HG02981 (cell line): ENCODE measurements around the gene DOK3.

ENCODE experiments used
- ATAC-seq: cut with Tn5 transposase; IDR thresholded peaks from one replicate; pipeline ENCODE4 v1.9.1; 2021; ENCODE audit warnings: mild to moderate bottlenecking, moderate library complexity; ENCODE audit not compliant: unreplicated experiment

Gene DOK3, protein sequence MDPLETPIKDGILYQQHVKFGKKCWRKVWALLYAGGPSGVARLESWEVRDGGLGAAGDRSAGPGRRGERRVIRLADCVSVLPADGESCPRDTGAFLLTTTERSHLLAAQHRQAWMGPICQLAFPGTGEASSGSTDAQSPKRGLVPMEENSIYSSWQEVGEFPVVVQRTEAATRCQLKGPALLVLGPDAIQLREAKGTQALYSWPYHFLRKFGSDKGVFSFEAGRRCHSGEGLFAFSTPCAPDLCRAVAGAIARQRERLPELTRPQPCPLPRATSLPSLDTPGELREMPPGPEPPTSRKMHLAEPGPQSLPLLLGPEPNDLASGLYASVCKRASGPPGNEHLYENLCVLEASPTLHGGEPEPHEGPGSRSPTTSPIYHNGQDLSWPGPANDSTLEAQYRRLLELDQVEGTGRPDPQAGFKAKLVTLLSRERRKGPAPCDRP

DNA sequence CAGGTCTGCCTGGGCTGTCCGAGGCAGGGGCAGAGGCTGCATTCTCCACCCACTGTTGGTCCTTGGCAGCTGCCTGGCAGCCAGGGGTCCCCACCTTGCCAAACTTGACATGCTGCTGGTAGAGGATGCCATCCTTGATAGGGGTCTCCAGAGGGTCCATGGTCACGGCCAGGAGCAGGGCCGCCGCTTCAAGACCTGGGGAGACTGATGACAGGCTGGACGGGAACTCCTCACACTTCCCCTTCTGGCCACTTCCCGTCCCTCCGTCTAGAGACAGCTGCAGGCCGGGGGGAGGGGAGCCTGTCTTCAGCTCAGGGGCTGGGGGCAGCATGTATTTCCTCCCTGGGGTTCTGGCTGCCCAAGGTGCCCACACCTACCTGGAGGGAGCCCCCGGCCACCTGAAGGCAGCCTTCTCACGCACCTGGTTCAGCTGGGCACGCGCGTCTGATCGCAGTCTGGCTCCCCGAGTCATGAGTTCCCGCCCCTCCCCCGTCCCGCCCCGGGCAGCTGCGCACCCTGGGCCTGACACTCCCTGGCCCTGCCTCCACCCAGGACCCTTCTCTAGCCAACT, at the start of gene DOK3:
Gene DOK3 (minus strand): TSS at position 446 of the 571 bp plus-strand sequence. CDS start 286 bp downstream, at position 160.
- peak; percentile 24 for ATAC-seq

DNA sequence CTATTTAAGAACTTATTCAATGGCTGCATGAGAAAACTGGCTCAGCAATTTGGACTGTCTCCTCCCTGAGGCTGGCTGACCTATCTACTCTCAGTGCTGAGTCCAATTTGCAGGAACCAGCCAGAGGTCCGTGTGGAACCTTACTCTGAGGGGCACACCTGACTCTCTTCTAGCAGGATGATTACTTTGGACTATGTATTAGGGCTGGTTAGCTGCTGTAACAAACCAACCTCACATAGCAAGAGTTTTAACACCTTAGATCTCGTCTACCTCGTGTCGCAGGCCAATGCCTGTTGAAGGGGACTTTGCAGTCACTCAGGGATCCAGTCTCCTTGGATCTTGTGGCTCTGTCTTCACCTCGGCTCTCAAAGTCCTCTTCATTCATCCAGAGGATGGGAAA, 48.2 kb upstream of the DOK3 start:
- no peak for ATAC-seq

DNA sequence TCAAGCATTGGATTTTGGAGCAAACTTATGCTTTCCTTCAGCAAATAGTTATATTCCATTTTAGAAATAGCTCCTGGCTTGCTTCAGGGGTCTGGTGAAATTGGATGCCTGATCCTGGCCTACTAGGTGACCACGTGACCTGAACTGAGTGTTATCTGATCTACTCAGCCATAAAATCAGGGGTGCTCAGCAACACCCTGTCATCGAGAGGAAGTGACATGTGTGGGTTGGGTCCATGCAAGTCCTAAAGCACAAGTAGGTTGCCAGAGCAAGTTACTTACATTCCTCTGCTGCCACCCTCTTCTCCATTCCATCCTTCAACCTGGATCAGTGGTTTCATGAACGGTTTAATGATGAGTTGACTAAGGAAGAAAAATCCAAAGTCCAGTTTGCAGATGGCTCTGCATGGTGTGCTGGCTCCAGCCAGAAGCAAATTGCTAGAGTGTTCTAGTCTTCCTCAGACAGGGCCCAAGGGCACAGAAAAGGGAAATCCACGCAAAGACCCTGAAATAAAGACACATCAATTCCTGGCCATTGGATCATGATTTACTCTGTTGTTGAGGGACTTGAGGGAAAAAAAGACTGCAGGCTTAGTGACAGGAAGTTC, 47.5 kb upstream of the DOK3 start:
- ATAC-seq, result no peak

DNA sequence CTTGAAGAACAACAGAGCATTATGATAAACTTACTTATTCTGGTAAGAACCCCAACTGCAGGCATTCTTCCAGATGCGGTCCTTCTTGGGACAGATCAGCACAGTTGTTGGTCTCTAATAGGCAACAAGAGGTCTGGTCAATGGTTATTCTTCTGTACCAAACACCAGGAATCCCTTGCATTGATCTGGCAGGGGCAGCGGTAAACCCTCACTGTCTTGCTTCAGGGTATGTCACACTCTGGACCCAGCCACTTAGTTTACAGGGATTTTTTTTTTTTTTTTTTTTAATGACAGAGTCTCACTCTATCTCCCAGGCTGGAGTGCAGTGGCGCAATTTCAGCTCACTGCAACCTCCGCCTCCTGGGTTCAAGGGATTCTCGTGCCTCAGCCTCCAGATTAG, 46.0 kb upstream of the DOK3 start:
- ATAC-seq, result no peak

DNA sequence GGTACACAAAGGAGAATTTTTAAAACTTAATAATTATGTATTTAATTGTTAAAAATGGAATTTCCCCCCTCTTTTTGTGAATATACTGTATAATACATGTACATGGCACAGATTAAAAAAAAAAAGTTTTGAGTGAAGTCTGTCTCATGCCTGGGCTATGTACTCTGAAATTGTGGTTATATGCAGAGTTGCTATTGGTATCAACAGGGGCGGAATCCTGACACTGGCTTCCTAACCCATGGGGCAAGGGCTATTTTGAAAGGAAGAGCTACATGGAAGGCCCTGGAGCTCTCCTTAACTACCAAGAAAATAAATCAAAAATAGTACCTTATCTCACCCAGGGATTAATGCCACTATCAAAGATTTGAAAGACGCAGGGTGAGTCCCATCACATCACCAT, 45.6 kb upstream of the DOK3 start:
- no peak for ATAC-seq

DNA sequence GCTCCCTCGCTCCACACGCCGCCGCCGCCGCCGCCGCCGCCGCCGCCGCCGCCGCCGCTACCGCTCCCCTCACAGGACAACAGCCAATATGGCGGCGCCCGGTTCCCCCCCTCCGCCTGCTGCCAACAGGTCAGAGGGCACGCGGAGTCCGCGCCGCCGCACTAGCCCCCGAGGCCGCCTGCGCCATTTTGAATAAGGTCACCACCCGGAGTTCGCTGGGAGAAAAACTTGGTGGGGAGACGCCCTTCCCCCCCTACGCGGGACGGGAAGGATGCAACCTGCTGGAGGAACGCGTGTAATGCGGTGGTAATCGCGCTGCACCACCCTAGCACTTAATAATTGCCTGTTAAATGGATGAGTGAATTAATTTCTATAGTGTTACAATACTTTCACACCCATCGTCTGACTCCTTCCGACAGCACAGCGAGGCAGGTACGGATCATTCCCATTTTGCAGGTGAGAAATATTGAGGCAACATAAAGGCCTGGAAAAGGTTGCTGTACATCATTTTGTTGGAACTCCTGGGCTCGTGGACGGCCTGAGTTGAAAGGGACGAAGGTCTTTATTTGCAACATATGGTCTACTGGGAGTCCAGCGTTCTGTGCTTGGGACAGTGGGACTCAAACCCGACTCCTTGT, 45.0 kb upstream of the DOK3 start, which contains the start of gene FAM193B:
Gene FAM193B (minus strand): TSS at position 90 of the 638 bp plus-strand sequence. CDS start 105 bp downstream, outside the sequence.
- ATAC-seq, result peak; percentile 90

DNA sequence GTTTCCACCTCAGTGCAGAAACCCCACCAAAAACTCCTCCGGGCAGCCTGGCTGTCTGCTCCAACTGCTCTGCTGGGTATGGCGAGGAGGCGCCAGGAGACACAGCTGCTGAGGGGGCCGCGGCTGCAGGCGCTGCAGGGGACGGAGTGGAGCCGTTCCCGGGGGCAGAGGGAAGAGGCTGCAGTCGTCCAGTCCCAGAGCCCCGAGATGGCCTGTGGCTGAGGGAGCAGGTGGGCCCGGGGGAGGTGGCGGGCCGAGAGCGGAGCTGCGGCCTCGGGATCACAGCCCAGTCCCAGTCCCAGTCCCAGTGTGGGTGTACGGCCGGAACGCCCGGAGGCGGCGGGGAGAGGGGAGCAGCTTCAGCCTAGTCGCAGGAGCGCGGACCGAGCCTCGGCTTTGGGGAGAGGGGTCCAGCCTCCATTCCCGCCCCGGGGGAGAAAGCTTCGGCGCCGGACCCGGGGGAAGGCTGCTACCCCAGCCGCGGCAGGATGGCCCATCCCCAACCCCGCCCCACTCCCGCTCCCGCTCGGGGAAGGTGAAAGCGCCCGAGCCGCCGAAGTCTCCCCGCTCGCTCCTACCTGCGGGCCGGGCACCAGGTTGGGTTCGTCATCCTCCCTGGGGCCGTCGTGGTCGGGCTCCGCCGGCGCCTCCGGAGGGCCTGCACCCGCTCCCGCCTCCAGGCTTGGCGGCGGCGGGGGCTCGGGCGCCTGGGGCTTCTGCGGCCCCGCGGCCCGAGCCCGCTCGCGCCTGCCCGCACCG, 44.2 kb upstream of the DOK3 start:
- peak; percentile 34 for ATAC-seq

DNA sequence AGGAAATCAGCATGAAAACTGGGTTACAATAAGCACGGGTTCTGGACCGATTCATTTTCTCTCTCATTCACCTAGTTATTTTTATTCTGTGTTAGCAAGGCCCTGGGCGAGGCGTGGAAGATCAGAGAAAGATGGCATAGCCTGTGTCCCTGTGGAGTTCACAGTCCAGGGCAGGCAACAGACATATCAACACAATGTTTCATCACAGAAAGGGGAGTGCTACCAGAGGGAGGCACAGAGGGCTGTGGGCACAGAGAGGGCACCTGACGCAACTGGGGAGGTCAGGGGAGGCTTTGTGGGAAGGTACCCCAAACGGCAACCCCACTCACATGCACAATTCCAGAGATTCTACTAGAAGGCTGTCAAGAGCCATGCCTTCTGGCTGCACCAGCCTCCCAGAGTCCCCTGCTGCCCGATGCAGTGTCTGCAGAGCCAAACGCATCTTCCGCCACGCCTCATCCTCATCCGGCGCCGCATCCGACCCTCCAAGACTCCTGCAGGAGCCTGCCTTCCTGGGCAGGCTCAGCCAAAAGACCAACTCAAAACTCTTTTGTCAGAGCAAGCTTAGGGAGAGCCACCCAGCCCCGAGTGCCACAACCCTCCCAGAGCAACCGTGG, 43.3 kb upstream of the DOK3 start:
- ATAC-seq, result no peak

DNA sequence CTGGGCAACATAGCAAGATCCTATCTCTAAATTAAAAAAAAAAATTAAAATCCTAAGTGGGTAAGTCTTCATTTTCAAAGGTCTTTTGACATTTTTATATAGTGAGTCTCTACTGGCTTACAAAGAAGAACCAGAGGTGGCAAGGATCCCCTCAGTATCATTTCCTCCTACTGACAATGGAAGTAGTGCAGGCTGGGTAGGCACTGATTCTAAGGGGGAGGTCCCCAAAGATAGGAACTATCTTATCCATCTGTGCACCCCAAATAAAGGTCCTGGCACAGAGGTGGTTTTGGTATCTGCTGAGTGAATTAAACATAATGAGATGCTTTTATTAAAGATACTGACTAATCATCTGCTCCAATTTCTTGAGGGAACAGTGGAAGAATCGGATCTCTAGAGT, 40.5 kb upstream of the DOK3 start:
- no peak for ATAC-seq

DNA sequence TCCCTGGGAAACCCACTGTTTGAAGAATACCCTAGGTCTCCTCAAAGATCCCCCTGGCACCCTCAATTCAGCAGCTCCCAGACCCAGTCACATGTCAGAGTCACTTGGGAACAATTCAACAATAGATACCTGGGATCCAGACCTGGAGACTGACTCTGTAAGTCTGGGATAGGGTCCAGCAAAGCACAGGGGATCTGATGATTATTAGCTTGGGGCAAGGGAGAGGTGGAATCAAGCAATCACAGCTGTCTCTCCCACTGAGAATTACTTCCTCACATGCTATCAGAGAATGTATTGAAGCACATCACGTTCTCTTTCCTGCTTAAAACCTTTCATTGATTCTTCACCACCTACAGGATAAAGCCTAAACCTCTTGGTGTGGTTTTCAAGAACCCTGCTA, 38.9 kb upstream of the DOK3 start:
- no peak for ATAC-seq

DNA sequence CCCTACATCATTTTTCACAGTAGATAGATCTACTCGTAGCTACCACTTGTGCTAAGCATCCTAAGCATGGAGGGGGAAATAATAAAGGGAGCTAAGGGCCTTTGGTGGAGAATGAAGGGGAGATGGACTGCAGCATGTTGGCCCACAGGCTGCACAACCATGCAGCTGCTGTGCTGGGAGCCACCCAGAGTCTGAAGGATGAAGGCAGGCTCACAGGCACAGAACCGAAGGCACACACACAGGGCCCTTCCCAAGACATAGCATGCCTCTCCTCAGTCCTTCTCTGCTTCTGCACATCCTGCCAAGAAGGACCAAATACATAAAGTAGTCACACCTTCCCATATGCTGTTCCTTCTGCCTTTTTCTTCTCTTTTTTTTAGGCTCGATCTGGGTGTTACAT, 38.1 kb upstream of the DOK3 start:
- no peak for ATAC-seq

DNA sequence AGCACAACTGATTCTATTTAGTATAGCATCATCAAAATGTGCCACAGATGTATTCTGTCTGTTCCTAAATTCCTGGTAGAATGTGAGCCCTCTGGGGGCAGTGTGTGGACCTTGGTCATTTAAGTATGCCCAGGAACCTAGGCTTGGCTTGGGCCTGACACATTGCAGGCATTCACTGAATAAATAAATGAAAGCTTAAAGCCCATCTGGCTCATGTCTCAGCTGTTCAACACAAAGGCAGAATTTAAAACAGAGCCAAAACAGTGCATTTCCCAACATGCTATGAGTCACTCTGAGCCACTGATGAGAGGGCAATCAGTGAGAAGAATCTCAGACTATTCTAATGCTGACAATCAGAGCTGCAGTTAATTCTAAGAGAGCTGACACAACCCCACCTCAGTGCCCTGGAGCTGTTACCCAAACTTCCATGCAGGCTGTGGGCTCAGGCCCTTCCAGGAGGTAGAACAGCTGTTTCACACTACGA, 36.7 kb upstream of the DOK3 start:
- no peak for ATAC-seq

DNA sequence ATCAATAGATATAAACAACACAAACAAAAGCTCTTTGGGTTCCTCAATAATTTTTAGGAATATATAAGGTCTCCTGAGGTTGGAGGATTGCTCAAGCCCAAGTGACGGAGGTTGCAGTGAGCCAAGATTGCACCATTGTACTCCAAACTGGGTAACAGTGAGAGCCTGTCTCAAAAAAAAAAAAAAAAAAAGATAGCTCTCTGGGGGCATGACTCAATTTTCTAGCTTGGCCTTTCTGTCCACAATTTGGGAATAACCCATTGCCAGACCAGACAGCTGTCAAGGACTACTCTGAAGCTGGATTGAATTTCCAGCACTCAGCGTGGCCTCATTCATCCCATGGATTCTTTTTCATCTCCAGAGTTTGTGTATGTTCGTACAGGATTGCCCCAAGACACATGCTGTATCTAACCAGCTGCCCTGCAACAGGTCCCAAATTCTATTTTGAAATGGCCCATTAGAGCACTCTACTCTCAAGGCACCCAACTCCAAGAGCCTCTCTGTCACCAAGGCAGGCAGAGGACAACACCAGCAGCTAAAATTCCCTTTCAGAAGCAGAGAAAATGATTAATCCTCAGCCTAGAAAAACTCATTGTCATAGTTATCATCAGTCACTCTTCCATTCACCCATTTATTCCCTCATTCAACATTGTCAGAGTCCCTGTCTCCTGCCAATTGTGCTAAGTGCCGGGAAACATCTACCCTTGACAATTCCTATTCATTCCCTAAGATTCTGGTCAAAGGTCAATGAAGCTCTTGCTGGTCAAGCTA, 36.0 kb upstream of the DOK3 start:
- ATAC-seq, result no peak

DNA sequence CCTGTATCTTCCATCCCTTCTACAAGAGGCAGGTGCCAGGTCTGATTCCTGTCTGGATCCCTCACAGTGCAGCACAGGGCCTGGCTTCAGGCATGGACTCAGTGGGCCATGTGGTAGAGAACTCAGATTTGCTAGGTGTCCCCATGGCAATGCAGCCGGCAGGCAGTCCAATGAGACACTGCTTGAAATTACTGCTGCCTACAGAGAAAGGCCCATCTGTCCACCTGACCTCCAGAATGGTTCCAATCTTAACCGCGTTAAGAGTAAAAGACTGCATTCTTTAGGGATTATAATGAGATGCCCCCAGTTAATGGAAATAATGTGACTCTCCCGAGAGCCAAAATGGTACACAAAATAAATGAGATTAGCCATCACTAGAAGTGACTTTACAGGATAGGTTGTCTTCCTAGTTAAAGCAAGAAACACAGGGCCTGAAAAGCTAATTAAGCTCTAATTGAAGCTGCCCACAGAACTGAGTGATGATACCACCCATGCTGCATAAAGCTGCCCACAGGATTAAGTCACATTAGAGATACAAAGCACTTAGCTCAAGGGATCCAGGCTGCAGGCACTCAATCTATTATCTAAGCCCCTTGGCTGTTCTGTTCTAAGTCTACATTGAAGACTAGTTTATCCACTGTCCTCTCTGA, 33.3 kb upstream of the DOK3 start:
- no peak for ATAC-seq

DNA sequence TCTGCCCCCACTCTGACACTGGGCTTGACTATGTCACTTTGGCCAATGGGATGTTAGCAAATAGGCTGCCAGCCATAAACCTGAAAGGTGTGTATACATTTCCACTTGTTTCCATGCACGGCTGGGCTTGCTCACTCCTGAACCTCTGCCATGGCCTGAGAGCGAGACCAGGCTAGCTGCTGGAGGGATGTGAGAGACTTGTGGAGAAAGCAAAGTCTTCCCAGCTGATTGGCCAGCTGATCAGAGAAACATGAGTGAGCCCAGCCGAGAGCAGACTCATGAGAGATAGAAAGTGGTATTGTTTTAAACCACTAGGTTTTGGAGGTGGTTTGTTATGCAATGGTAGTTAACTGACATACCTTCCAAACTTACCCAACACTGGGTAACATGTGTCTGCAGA, 30.8 kb upstream of the DOK3 start:
- ATAC-seq, result no peak

DNA sequence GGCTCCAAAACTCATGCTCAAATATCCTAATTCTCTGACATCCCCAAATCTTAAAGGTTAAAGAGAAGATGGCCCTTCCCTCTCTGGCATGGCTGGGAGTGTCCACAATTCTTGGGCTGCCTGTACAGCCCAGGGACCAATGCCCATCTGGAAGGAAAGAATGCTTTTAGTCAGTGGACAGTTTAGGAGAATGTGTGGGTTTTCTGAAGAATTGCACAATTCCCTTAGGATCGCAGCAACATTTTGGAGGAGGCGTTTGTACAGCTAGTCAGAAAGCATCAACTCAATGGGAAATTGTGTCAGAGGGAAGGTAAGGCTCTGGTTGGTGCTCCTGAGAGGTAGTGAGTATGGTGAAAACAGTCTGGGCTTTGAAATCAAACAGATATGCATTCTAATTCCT, 29.8 kb upstream of the DOK3 start:
- no peak for ATAC-seq

DNA sequence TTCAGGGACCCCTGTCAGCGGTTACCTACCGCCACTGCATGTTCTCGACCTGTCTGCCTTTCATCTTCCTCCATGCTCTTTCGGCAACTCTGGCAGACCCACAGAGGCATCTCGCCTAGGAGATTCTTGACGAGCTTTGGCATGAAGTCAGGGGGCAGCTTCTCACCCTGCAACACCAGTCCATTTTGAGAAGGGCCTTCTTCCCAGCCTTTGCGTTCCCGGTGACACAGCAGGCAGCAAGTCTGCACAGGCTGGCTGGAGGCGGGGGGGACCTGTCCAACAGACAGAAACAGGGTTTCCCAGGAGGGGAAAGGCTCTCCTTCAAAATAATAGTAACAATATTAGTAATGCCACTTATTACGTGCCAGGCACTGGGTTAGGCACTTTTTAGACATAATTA, 29.2 kb upstream of the DOK3 start:
- ATAC-seq, result no peak

DNA sequence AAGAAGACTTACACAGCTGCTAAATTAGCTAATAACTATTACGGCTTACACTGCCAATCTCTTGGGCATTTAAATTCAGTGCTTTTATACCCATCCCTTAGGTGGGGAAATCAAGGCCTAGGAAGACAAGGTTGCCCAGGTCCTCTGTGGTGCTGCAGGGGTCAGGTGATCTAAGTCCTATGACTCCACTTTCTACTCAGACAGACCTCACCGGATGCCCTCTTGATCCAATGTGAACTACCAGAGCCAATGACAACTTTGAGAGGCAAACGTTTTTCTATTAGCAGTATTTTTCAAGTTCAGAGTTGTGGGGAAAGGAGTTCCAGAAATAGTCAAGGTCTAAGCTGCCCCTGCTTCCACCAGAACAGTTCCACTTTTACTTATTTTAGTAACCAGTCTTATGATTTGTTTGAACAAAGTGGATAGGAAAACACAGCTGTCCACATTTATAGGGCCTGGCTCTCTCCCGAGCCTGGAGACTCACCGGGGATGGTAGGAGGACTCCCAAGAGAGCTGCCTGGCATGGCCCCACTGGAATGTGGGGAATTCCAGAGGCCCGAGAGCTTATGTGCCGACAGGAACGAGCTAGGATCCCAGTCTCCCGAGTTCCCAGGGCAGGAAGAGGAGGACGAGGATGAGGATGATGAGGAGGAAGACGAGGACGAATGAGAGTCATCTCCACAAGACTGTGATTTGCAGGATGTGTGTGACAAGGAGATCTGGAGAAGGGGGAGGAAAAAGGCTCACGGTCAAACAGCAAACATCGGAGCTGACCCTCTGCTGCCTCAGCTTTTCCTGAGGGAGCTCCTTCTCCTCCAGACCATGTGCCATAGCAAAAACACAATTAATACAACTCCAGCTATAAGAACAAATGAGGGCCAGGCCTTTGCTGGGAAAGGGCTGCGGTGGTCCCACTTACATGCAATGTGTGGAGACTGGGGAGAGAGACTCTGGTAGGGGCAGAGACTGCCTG, 28.0 kb upstream of the DOK3 start:
- no peak for ATAC-seq
